Measurements from ENCODE around the gene ANKS6.
"Not testable (repeated sequence)": the region's sequence is repeated elsewhere in the genome, so short reads cannot be mapped to it uniquely, and the experiment has no call there.

The ANKS6 gene

GRCh38 chr9:98684816-98685215 is 111.5 kb downstream of the ANKS6 start:
- not testable (repeated sequence) for H3K27me3 Mint-ChIP-seq; H3K9me3 Mint-ChIP-seq; H3K4me3 Mint-ChIP-seq; H3K4me1 Mint-ChIP-seq (ENCODE audit: low read depth); DNase-seq; H3K36me3 Mint-ChIP-seq (ENCODE audit: low read depth); H3K27ac Mint-ChIP-seq
